HepG2 (cell line): ENCODE measurements around the gene NDUFS1. TPM values are rescaled to one million over a fixed set of nuclear protein-coding genes. Genes with fewer than 3 reads are reported as not detected.
A peak's percentile ranks its signal among the peaks of the same experiment; 100 is the strongest.

Source experiments
- HOXA9 ChIP-seq: sonication (generic); formaldehyde crosslinking; IDR thresholded peaks from 2 replicates; pipeline ENCODE4 v1.8.1; 2022; ENCODE audit warnings: missing genetic modification reagents, mild to moderate bottlenecking, moderate library complexity, borderline replicate concordance
- KDM6A ChIP-seq: IDR thresholded peaks from 2 replicates; pipeline ENCODE4 v1.6.1; 2016; ENCODE audit warnings: low read depth
- MBNL3 ChIP-seq: fragments of 250-450 bp; sonication (Bioruptor Pico); conservative IDR thresholded peaks from 2 replicates; pipeline ENCODE4 v1.8.0; 2022; ENCODE audit warnings: mild to moderate bottlenecking, inconsistent platforms
- MED1 ChIP-seq: sonication (generic); formaldehyde crosslinking; IDR thresholded peaks from 2 replicates; pipeline ENCODE4 v1.4.0; 2020; ENCODE audit warnings: missing genetic modification reagents
- MTA3 ChIP-seq: sonication (generic); formaldehyde crosslinking; IDR thresholded peaks from 2 replicates; pipeline ENCODE4 v1.4.0; 2020; ENCODE audit warnings: missing genetic modification reagents
- NFE2L1 ChIP-seq: sonication (generic); formaldehyde crosslinking; IDR thresholded peaks from 2 replicates; pipeline ENCODE4 v1.4.0; 2020; ENCODE audit warnings: missing genetic modification reagents, mild to moderate bottlenecking, borderline replicate concordance
- NR3C1 ChIP-seq: sonication (generic); formaldehyde crosslinking; IDR thresholded peaks from 2 replicates; pipeline ENCODE4 v1.4.0; 2020; ENCODE audit warnings: missing genetic modification reagents
- PRDM10 ChIP-seq: sonication (generic); formaldehyde crosslinking; IDR thresholded peaks from 2 replicates; pipeline ENCODE4 v1.4.0; 2020; ENCODE audit warnings: low read depth, missing genetic modification reagents
- RFXAP ChIP-seq: sonication (generic); formaldehyde crosslinking; IDR thresholded peaks from 2 replicates; pipeline ENCODE4 v1.4.0; 2020; ENCODE audit warnings: missing genetic modification reagents, borderline replicate concordance
- SOX6 ChIP-seq, 2 experiments: fragments of 450-650 bp in 1 of 2; sonication (generic) in 1 of 2; formaldehyde crosslinking in 1 of 2; IDR thresholded peaks; 2 replicates each; pipeline versions ENCODE4 v1.4.0 to v1.6.1; 2017 to 2020; ENCODE audit warnings: antibody characterized with exemption in 1 of 2, mild to moderate bottlenecking in 1 of 2, missing genetic modification reagents in 1 of 2
- ZEB1 ChIP-seq: IDR thresholded peaks from 2 replicates; pipeline ENCODE4 v1.6.1; 2012; ENCODE audit warnings: mild to moderate bottlenecking, low read depth, inconsistent platforms; ENCODE audit not compliant: insufficient replicate concordance
- ZMYM3 ChIP-seq: sonication (generic); formaldehyde crosslinking; IDR thresholded peaks from 2 replicates; pipeline ENCODE4 v1.5.1; 2020; ENCODE audit warnings: mild to moderate bottlenecking, missing genetic modification reagents
- ZNF124 ChIP-seq: sonication (generic); formaldehyde crosslinking; IDR thresholded peaks from 2 replicates; pipeline ENCODE4 v1.4.0; 2020; ENCODE audit warnings: missing genetic modification reagents
- ZSCAN21 ChIP-seq: sonication (generic); formaldehyde crosslinking; IDR thresholded peaks from 2 replicates; pipeline ENCODE4 v1.8.0; 2022; ENCODE audit warnings: mild to moderate bottlenecking, missing genetic modification reagents, moderate library complexity, borderline replicate concordance
- polyA plus RNA-seq, 8 experiments: library from polyadenylated mRNA; depleted of rRNA in 3 of 8; stranded (reverse) in 7 of 8; unstranded in 1 of 8; fragments of >200 nt; fragmentation: Illumina TruSeq in 4 of 8; extraction: Trizol in 4 of 8; gene quantifications; 2 replicates each; pipeline versions ENCODE4 v1.2.1 to v1.2.3, GENCODE V29; 2011 to 2016; ENCODE audit warnings: low read depth in 4 of 8, missing spikeins in 1 of 8, mixed read lengths in 1 of 8; ENCODE audit not compliant: insufficient read depth in 1 of 8
- total RNA-seq, 5 experiments: library from RNA; depleted of rRNA; stranded (reverse); fragments of >200 nt; fragmentation: Illumina TruSeq; extraction: Trizol; gene quantifications; 2 replicates each; pipeline ENCODE4 v1.2.3, GENCODE V29; 2016; ENCODE audit warnings: low read depth in 1 of 5
- TF ChIP-seq, protein P1 (sequence below): sonication (generic); formaldehyde crosslinking; IDR thresholded peaks from 2 replicates; pipeline ENCODE4 v1.4.0; 2020; ENCODE audit warnings: missing genetic modification reagents, borderline replicate concordance
- TF ChIP-seq, protein P2 (sequence below): fragments of 450-650 bp; IDR thresholded peaks from 2 replicates; pipeline ENCODE4 v1.6.1; 2017; ENCODE audit warnings: mild to moderate bottlenecking
- TF ChIP-seq, protein P3 (sequence below): sonication (generic); formaldehyde crosslinking; IDR thresholded peaks from 2 replicates; pipeline ENCODE4 v1.4.0; 2020; ENCODE audit warnings: mild to moderate bottlenecking, missing genetic modification reagents

The NDUFS1 gene
- total and polyA plus RNA-seq, 2 of the 13 experiments (the other 11 are each of a cell fraction or from before 2014, with no cell fraction given), result 139 to 242 TPM

GRCh38 chr2:206159346-206160124, at the start of gene NDUFS1, which contains the start of gene EEF1B2 (continued):
- TF ChIP-seq, protein P1, sequence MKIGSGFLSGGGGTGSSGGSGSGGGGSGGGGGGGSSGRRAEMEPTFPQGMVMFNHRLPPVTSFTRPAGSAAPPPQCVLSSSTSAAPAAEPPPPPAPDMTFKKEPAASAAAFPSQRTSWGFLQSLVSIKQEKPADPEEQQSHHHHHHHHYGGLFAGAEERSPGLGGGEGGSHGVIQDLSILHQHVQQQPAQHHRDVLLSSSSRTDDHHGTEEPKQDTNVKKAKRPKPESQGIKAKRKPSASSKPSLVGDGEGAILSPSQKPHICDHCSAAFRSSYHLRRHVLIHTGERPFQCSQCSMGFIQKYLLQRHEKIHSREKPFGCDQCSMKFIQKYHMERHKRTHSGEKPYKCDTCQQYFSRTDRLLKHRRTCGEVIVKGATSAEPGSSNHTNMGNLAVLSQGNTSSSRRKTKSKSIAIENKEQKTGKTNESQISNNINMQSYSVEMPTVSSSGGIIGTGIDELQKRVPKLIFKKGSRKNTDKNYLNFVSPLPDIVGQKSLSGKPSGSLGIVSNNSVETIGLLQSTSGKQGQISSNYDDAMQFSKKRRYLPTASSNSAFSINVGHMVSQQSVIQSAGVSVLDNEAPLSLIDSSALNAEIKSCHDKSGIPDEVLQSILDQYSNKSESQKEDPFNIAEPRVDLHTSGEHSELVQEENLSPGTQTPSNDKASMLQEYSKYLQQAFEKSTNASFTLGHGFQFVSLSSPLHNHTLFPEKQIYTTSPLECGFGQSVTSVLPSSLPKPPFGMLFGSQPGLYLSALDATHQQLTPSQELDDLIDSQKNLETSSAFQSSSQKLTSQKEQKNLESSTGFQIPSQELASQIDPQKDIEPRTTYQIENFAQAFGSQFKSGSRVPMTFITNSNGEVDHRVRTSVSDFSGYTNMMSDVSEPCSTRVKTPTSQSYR (CRISPR knock-in tag), result 0 out of 2 replicates have a peak, but pooled peaks have one; percentile 8
- TF ChIP-seq, protein P2, sequence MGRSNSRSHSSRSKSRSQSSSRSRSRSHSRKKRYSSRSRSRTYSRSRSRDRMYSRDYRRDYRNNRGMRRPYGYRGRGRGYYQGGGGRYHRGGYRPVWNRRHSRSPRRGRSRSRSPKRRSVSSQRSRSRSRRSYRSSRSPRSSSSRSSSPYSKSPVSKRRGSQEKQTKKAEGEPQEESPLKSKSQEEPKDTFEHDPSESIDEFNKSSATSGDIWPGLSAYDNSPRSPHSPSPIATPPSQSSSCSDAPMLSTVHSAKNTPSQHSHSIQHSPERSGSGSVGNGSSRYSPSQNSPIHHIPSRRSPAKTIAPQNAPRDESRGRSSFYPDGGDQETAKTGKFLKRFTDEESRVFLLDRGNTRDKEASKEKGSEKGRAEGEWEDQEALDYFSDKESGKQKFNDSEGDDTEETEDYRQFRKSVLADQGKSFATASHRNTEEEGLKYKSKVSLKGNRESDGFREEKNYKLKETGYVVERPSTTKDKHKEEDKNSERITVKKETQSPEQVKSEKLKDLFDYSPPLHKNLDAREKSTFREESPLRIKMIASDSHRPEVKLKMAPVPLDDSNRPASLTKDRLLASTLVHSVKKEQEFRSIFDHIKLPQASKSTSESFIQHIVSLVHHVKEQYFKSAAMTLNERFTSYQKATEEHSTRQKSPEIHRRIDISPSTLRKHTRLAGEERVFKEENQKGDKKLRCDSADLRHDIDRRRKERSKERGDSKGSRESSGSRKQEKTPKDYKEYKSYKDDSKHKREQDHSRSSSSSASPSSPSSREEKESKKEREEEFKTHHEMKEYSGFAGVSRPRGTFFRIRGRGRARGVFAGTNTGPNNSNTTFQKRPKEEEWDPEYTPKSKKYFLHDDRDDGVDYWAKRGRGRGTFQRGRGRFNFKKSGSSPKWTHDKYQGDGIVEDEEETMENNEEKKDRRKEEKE, result no peak
- TF ChIP-seq ZNF124 (CRISPR knock-in tag), result peak; percentile 73; the same call in 1 of the 2 replicates
- 0 out of 2 replicates have a peak, but pooled peaks have one; percentile 60 for TF ChIP-seq NR3C1 (CRISPR knock-in tag)
- TF ChIP-seq ZMYM3 (CRISPR knock-in tag), result peak; percentile 44; the same call in 1 of the 2 replicates
- TF ChIP-seq, protein P3, sequence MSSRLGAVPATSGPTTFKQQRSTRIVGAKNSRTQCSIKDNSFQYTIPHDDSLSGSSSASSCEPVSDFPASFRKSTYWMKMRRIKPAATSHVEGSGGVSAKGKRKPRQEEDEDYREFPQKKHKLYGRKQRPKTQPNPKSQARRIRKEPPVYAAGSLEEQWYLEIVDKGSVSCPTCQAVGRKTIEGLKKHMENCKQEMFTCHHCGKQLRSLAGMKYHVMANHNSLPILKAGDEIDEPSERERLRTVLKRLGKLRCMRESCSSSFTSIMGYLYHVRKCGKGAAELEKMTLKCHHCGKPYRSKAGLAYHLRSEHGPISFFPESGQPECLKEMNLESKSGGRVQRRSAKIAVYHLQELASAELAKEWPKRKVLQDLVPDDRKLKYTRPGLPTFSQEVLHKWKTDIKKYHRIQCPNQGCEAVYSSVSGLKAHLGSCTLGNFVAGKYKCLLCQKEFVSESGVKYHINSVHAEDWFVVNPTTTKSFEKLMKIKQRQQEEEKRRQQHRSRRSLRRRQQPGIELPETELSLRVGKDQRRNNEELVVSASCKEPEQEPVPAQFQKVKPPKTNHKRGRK (CRISPR knock-in tag), result no peak
- no peak; the same call in 1 of the 2 replicates for TF ChIP-seq PRDM10 (CRISPR knock-in tag)
- TF ChIP-seq MED1 (CRISPR knock-in tag), result peak; percentile 87
- no peak for TF ChIP-seq NFE2L1 (CRISPR knock-in tag)
- TF ChIP-seq RFXAP (CRISPR knock-in tag), result peak; percentile 84
- TF ChIP-seq HOXA9 (CRISPR knock-in tag), result peak; percentile 63
- TF ChIP-seq KDM6A, result 0 out of 2 replicates have a peak, but pooled peaks have one; percentile 33
- peak; percentile 81 for TF ChIP-seq ZEB1
- TF ChIP-seq SOX6 (IDR thresholded peaks at IDR 0.05), result no peak
- TF ChIP-seq SOX6 (CRISPR knock-in tag; IDR thresholded peaks at IDR 0.05), result peak; percentile 50; the same call in 1 of the 2 replicates
- peak; percentile 62 for TF ChIP-seq ZSCAN21 (CRISPR knock-in tag)
- TF ChIP-seq MTA3 (CRISPR knock-in tag), result no peak
- TF ChIP-seq MBNL3 (CRISPR knock-in tag), result no peak
